HG03095 (cell line): ENCODE measurements around the gene MYOM1.

ENCODE experiments used
- ATAC-seq: cut with Tn5 transposase; IDR thresholded peaks from one replicate; pipeline ENCODE4 v1.9.1; 2021; ENCODE audit warnings: moderate library complexity; ENCODE audit not compliant: unreplicated experiment

MYOM1 gene

DNA sequence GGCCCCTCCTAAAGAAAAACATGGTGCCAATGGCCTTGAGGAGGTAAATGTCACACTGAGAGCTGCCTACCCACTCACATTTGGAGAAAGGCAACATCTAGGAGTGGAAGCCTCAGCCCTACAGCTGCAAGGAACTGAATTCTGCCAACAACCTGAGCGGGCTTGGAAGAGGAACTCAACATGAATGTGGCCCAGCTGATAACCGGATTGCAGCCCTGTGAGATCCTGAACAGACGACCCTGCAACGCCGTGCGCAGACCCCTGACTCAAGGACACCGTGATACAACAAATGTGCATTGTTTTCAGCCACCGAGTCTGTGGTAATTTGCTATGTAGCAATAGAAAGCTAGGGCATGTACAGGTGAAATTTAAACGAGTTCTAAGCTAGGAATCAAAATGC lies 99.4 kb downstream of the MYOM1 start:
- no peak for ATAC-seq

DNA sequence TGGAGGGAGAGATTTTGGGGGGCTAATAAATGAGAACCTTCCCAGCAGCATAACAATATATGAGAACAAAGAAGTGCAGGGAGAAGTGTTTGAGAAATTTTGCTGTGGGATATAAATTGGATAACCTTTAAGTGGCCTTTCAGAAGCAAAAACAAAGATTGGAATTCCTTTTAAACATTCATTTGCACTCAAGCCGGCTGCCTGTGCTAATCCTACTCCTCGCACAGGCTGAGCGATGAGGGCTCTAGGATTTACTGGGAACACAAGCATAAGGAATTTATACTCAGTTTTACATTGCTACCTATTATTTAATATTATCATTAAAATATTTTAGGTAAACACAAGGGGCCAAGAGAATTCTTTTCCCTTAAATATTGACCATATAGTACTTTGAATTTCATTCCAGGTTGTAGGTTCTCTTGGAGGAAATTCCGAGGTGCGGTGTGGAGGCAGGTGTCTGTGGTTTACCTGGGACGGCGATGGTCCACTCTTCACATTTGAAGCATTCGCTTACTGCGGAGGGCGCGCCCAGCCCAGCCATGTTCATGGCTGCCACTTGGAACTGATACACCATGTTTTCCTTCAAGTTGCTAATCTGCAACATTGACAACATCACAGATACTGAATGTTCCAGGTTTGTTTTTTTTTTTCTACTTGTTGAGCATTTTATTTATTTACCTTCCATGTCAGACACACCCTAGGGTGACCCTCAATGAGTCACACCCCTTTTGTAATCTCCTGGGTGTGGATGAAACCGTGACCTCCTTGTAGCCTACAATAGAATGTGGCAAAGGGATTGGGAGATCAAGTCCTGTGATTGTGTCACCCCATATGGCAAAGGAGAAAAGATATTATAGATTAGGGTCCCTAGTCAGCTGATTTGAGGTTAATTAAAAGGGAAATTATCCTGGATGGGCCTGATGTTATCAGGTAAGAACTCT lies 100.1 kb downstream of the MYOM1 start:
- no peak for ATAC-seq

DNA sequence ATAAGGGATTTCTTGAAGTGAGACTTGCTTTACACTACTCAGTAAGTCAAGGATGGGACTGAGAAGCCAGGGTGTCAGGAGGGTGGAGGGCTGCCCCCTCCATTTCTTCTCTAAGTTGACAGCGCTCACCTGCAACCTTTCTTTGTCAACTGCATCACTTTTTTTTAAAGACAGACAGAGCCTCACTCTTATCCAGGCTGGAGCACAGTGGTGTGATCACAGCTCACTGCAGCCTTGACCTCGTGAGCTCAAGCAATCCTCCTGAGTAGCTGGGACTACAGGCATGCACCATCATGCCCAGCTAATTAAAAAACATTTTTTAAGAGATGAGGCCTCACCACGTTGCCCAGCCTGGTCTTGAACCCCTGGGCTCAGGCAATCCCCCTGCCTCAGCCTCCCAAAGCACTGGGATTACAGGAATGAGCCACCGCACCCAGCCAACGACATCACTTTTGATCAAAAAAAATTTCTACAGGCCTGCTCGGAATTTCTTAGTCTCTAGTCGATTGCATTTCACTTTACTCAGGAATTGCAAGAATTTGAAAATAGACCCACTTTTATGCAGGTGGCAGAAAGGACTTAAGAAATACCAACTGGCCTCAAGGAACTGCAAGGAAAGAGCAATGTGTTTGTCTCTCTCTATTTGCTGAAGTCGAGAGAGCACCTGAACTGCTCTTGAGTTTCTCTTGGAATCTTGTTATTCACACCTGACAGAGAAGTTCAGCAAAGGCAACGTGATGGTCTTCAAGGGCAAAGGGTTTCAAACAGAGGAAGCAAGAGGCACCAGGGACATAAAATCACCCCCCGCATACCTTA lies 101.4 kb downstream of the MYOM1 start:
- ATAC-seq, result no peak

DNA sequence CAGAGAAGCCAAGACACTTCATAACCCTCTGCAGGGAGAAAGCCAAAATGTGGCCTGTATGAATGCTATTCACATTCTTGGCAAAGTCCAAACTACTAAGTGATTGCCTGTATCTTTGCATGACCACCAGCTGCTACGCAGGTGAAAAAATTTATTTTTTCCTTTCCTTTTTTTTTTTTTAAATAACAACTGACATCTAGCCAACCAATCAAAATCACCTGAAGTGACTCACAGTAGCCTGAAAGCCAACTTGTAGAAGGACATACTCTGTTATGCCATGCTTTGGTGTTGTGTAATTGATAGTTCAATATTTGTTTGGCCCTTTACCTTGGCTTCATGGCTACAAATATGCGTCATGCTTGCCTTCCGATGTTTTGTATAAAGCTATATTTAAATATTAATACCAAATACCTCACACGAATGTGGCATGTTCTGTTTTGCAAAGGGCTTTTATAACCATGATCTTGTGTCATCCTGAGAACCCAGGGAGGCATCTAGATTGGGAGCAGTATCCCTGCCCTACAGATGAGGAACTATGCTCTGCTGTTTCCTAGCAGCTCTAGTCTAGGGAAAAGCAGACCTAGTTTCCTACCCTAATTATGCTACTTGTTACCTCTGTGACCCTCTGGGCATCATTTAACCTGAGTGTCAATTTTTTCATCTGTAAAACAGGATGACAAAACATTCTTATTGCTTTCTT lies 102.1 kb downstream of the MYOM1 start:
- no peak for ATAC-seq

DNA sequence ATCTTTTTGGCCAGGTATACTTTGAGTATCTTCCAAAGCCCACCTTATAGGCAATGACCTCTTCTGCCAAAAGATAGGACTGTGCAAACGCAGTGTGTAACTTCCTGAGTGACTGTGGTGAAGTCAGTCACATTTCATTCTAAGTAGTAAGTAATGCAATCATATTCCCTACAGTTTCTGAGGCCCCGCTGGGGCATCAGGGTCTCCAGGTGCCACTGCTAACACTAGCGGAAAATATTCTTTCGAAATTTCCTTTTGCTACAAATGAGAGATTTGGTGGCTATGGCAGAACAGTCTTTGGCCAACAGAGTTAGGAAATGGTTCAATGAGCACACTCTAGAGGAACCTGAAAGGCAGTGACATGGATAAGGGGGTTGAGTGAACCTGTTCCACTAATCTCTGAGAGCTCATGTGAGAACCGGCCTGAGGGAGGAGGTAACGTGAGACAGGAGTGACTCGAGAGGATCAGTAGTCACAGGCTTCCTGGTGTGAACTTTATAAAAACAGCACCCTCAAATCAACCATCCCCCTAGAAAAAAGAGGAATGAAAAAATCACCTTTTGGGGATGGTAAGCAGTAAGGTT lies 104.2 kb downstream of the MYOM1 start:
- ATAC-seq, result no peak

DNA sequence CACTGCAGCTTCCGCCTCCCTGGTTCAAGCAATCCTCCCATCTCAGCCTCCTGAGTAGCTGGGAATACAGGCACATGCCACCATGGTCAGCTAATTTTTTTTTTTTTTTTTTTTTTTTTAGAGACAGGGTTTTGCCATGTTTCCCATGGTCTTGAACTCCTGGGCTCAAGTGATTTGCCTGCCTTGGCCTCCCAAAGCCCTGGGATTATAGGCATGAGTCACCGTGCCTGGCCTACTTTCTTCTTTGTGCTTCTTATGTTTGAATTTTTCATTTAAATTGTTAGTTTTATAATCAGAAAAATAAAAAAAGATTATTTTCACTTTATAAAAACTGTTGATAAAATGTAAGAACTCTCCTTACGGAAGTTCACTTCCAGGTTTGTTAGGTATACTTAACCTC lies 105.3 kb downstream of the MYOM1 start:
- no peak for ATAC-seq

DNA sequence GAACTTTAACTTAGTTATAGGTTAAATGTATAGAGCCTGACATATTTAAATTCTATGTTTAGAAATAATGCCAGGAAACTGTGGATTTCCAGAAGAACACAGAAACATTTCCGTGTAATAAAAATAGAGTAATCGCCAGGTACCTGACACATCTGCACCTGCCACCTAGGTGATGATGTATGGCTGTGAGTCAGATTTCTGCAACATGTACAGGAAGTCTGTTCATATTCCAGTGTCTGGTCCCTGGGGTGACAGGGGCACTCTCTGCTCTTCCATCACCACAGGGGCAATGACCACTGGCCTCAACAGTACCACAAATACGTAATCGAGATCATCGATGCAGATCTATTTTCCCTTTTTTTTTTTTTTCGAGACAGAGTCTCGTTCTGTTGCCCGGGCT lies 105.7 kb downstream of the MYOM1 start:
- ATAC-seq, result no peak

DNA sequence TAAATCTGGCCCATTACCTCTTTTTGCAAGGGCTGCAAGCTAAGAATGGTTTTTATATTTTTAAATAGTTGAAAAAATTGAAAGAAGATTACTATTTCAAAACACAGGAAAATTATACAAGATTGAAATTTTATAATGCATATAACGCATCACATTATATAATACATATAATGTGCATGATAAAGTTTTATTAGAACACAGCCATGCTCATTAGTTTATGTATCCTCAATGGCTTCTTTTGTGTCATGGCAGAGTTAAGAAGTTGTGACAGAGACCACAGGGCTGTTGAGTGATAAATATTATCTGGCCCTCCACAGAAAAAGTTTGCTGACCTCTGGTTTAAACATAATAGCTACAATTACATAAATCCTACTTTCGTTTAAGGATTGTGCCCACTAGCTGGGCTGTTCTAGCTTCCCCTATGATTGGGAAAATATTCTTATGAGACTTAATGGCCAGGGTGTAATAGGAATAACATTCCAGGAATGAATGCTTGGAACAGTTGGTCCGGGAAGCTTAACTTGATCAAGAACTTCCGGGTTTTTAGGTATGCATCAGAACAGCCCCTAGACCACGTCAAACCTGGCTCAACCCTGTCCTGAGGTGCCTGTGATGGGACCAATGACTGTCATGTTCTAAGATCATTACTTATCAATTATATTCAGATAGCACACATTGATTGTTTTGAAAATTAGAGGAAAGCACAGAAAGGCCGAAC lies 108.1 kb downstream of the MYOM1 start:
- ATAC-seq, result no peak

DNA sequence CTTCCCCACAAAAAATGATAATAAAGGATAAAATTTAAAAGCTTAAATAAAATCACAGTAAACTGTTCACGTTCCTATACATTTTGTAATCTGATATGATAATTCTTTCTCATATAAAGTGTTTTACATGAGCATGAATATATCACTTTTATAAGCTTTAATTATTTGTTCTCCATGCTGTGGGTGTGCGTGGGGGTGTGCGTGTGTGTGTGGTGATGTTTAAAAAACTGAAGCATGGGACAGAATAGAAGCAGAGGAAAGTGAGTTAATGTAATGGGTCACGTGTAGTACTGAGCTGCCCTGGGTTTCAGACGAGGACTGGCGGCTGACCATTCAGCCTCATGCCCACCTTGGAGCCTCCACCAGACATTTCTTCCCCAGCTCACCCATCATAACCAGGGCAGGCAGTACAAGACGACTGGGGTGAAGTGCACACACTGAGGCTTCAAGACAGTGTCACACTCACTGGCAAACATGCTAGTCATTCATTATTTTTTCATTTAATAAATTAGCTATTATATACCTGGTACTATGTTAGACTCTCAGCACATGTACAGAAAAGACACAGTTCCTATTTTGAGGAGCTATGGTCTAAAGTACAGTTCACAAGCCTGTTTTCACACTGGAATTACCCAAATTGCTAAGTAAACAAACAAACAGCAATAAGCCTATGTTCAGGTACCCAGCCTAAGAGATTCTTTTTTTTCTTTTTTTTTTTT lies 109.6 kb downstream of the MYOM1 start:
- no peak for ATAC-seq

DNA sequence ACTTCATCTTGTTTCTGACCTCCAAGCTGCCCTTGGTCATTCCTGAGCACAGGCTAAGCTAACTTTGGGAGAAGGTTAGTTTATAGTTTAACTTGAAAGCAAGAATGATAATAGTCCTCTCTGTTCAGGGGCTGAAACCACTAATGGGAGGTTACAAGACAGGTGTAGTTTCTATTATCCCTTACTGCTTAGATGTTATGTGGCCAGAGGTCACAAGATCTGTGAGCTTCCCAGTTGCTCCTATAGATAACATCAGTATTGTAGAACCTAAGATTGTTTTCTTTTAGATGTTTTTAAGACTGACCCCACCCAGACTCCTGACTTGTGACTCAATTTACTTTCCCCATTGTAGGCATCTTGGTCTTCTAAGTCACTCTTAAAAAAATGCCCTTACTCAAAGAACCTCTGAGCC lies 112.0 kb downstream of the MYOM1 start:
- no peak for ATAC-seq

DNA sequence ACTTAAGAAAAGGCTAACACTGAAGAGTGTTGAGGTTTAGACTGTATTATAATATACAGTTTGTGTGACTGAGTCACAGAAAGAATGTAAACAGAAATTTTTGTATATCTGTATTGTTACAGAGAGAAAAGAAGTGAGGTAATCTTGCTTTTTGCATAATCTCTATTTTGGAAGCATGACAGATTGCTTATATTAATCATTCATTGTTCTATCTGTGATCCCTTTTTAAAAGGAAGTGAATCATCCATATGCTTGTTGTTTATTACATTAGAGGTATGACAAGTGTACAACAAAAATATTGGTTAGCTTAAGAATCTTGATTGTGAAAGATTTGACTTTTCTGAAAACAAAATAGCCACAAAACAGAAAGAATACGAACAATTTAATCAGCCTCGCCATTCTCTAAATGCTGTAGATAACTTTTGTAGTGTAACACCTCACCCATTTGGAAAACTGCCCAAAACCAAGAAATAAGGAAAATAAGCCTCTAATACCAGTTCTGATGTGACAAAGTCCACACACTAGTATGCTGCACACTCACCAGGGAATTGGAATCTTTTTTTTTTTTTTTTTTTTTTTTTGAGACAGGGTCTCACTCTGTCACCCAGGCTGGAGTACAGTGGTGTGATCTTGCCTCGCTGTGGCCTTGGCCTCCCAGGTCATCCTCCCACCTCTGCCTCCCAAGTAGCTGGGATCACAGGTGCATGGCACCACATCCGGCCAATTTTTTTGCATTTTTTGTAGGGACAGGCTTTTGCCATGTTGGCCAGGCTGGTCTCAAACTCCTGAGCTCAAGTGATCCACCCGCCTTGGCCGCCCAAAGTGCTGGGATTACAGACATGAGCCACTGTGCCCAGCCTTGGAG lies 115.3 kb downstream of the MYOM1 start:
- no peak for ATAC-seq

DNA sequence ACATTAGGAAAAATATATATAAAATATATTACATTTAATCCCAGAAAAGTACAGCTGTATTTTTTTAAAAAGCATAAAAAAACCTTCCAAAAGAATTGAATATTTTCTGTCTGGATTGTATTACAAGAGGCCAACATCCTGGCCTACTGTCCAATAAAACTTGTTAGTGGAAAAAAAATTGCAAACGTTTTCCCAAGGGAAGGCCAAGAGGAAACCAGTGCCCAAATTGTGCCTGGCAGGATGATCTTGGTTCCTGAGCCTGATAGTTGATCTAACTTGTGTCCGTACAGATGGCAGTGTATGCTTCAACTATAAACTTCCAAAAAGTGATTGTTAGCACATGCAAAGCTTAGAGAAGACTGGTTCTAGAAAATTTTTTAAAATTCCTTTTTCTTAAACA lies 116.2 kb downstream of the MYOM1 start:
- no peak for ATAC-seq

DNA sequence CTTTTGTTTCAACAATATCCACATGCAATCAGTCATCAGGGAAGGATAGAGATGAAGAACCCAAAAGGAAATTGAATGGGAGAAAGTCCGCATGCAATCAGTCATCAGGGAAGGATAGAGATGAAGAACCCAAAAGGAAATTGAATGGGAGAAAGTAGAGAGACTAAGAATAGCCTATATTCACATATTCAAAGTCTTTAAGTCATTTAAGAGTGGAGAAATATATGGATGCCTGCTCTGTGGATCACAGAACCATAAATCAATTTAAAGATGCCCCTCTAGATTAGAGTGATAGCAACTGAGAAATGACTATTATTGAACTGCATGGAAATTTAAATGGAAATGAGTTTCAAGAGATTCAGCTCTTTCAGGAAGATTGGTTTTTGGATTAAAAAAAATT lies 116.8 kb downstream of the MYOM1 start:
- no peak for ATAC-seq

DNA sequence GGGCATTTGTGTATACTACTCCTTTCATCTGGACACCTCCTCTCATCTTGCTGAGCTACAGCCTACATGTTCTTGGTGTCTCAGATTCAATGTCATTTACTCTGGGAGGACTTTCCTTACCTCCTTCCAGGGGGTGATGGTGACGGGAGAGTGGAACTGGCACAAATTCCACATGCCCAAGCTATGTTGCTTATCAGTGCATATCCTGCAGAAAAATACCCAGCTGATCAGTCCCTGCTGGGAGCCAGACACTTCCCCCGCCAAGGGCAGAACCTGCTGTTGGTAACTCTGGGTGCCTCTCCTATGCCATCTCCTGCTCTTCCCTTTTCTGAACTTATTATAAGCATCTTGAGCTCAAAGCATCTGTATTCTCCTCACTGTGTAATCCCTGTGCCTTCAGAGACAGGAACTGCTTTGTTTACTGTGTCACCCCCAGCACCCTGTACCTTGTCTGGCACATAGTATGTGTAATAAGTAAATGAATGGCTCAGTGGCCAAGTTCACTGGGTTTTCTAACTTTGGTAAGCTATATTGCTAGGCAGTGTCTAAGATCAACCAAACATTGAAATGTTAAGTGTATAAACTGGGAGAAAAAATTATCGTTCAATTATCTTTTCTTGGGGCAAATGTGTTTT lies 119.2 kb downstream of the MYOM1 start:
- no peak for ATAC-seq

DNA sequence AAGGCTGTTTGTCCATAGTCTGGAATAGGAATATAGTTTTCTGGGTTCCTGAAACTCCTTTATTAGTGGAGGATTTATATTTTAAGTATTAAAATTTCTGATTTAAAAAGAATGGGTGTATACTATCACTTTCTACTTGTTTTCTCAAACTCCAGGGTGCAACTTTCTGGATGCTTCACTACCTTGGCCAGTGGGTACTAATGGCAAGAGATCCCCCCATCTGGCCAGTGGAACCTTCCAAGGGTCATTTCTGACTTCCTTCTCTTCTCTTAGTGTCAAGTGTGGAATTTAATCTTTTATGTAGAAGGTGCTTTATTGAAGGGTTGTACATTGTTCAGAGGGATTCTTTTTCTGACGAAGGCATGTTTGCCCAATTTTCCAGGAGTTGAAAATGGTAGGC lies 120.4 kb downstream of the MYOM1 start:
- ATAC-seq, result no peak

DNA sequence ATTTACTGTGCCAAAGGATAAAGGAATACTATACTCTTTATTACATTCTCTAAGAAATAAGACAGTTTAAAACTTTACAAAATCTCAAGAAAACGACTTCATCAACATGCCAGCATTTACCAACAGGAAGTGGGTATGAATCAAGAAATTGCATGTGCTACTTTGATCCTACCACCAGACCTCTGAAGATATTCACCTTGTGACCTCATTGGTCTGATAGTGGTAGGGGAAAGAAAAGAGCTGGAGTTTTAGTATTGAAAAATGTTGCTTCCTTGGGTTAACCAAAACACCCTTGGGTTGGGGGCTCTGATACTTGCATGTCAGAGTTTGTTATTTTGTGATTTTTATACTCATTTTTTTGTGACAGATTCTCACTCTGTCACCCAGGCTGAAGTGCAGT lies 122.7 kb downstream of the MYOM1 start:
- ATAC-seq, result no peak

DNA sequence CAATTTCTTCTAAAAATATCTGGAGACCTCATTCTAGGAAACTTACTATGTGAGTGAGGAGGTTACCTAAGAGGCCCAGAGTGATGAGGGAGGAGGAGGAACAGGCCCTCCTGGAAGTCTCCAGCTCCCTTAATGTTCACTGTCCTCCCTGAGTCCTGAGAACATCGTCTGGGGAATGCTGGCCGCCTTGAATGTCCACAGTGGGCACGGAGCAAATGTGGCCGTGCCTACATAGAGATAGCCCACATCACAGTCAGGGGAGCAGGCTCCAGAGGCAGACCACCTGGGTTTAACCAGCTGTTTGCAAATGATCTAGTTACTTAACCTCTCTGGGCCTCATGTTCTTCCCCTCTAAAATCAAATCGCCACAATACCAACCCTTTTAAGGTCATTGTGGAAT lies 123.8 kb downstream of the MYOM1 start:
- ATAC-seq, result no peak

DNA sequence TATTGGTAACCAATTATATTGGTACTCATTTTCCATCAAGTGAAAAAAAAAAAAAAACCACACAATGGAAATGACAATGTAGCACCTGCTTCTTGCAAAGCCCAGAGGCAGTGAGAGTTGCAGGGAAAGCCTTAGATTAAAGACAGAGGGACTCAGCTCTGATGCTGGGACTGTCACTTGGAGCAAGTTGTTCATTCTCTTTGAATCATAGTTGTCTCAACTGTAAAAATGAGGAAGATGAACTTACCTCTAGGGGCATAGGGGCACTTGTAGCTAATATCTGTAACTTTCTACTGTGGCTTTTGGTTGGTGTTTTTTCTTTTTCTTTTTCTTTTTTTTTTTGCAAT lies 125.5 kb downstream of the MYOM1 start:
- ATAC-seq, result no peak
